Neuronal stem cell (in vitro differentiated cells): ENCODE results near the gene KCNE2. TPM values are rescaled to one million over a fixed set of nuclear protein-coding genes. Genes with fewer than 3 reads are reported as not detected.

Experiments
- DNase-seq: peaks from one replicate; pipeline ENCODE4 v3.0.0-alpha.2; 2013; ENCODE audit warnings: low spot score
- H2AFZ ChIP-seq: one replicate; pipeline ENCODE4 v1.6.1; 2013; ENCODE audit warnings: mild to moderate bottlenecking, low read length, inconsistent platforms
- H2AK5ac ChIP-seq: 2 replicates; pipeline ENCODE4 v1.6.1; 2013; ENCODE audit warnings: low read depth, mild to moderate bottlenecking, inconsistent platforms, low read length, moderate library complexity, mixed read lengths
- H2BK120ac ChIP-seq: 2 replicates; pipeline ENCODE4 v1.6.1; 2013; ENCODE audit warnings: low read depth, mild to moderate bottlenecking, inconsistent platforms, low read length, moderate library complexity, mixed read lengths
- H2BK12ac ChIP-seq: one replicate; pipeline ENCODE4 v1.6.1; 2013; ENCODE audit warnings: low read length, inconsistent platforms
- H2BK15ac ChIP-seq: 2 replicates; pipeline ENCODE4 v1.6.1; 2013; ENCODE audit warnings: mild to moderate bottlenecking, low read length, inconsistent platforms, mixed read lengths
- H2BK5ac ChIP-seq: one replicate; pipeline ENCODE4 v1.6.1; 2013; ENCODE audit warnings: inconsistent platforms, mild to moderate bottlenecking, low read length, moderate library complexity
- H3K14ac ChIP-seq: one replicate; pipeline ENCODE4 v1.6.1; 2013; ENCODE audit warnings: low read length, inconsistent platforms
- H3K18ac ChIP-seq: 2 replicates; pipeline ENCODE4 v1.6.1; 2013; ENCODE audit warnings: low read length, inconsistent platforms
- H3K23ac ChIP-seq: 2 replicates; pipeline ENCODE4 v1.6.1; 2013; ENCODE audit warnings: low read depth, mild to moderate bottlenecking, mixed read lengths, low read length, inconsistent platforms; ENCODE audit not compliant: poor library complexity
- H3K27ac ChIP-seq: replicated peaks from 3 replicates; pipeline ENCODE4 v1.5.1; 2013; ENCODE audit warnings: low read length, inconsistent platforms
- H3K27me3 ChIP-seq, 3 experiments: 2 replicates each; pipeline ENCODE4 v1.6.1; 2013; ENCODE audit warnings: low read length in 3 of 3, mild to moderate bottlenecking in 2 of 3, inconsistent platforms in 1 of 3, low read depth in 1 of 3, mixed read lengths in 1 of 3, moderate library complexity in 1 of 3; ENCODE audit not compliant: control insufficient read depth in 3 of 3, insufficient read depth in 3 of 3
- H3K36me3 ChIP-seq, 2 donors: replicated peaks in 1 of 2; 2 replicates each; pipeline ENCODE4 v1.6.1; 2013; ENCODE audit warnings: low read length in 2 of 2; ENCODE audit not compliant: control insufficient read depth in 2 of 2, insufficient read depth in 2 of 2
- H3K4ac ChIP-seq: 2 replicates; pipeline ENCODE4 v1.6.1; 2013; ENCODE audit warnings: inconsistent platforms, mild to moderate bottlenecking, low read length, moderate library complexity
- H3K4me1 ChIP-seq, 2 donors: 1 replicate in 1 of 2; 2 replicates in 1 of 2; pipeline ENCODE4 v1.6.1; 2013; ENCODE audit warnings: low read length in 2 of 2, low read depth in 1 of 2; ENCODE audit not compliant: control insufficient read depth in 2 of 2, insufficient read depth in 1 of 2
- H3K4me2 ChIP-seq: one replicate; pipeline ENCODE4 v1.6.1; 2013; ENCODE audit warnings: mild to moderate bottlenecking, low read length, inconsistent platforms; ENCODE audit not compliant: insufficient read depth, poor library complexity, severe bottlenecking
- H3K4me3 ChIP-seq, 2 donors: 2 replicates each; pipeline ENCODE4 v1.5.1; 2013; ENCODE audit warnings: low read length in 2 of 2, mild to moderate bottlenecking in 2 of 2, inconsistent platforms in 1 of 2, moderate library complexity in 1 of 2
- H3K79me1 ChIP-seq: one replicate; pipeline ENCODE4 v1.6.1; 2013; ENCODE audit warnings: low read depth, mild to moderate bottlenecking, inconsistent platforms, low read length, moderate library complexity
- H3K9ac ChIP-seq: one replicate; pipeline ENCODE4 v1.6.1; 2013; ENCODE audit warnings: mild to moderate bottlenecking, low read depth, low read length, inconsistent platforms; ENCODE audit not compliant: poor library complexity
- H3K9me3 ChIP-seq, 2 donors: replicated peaks in 1 of 2; 2 replicates each; pipeline versions ENCODE3 to v1.6.1; 2013; ENCODE audit warnings: low read length in 2 of 2, mild to moderate bottlenecking in 2 of 2, inconsistent platforms in 1 of 2, low read depth in 1 of 2, mixed read lengths in 1 of 2, moderate library complexity in 1 of 2; ENCODE audit not compliant: control insufficient read depth in 2 of 2, insufficient read depth in 1 of 2
- H4K8ac ChIP-seq: one replicate; pipeline ENCODE4 v1.6.1; 2013; ENCODE audit warnings: low read depth, mild to moderate bottlenecking, inconsistent platforms, low read length, moderate library complexity
- H4K91ac ChIP-seq: one replicate; pipeline ENCODE4 v1.6.1; 2013; ENCODE audit warnings: low read length, low read depth, mild to moderate bottlenecking, inconsistent platforms; ENCODE audit not compliant: poor library complexity
- WGBS, 2 donors: extraction: QIAGEN DNeasy Blood & Tissue Kit; methylation state at CpG; one replicate each; pipeline ENCODE4 v1.1.7; 2013; ENCODE audit warnings: missing lambda C conversion rate in 2 of 2, mixed read lengths in 1 of 2; ENCODE audit not compliant: insufficient read length in 2 of 2, insufficient replicate concordance in 1 of 2; ENCODE audit errors: extremely low coverage in 2 of 2; 5-methylcytosine and 5-hydroxymethylcytosine counted together
- polyA plus RNA-seq, 2 experiments: library from polyadenylated mRNA; stranded (reverse); fragments of 200-250 nt; gene quantifications; one replicate each; pipeline ENCODE4 v1.2.3, GENCODE V29; 2013

Gene KCNE2, protein sequence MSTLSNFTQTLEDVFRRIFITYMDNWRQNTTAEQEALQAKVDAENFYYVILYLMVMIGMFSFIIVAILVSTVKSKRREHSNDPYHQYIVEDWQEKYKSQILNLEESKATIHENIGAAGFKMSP
- polyA plus RNA-seq (2013, experiment 1 of 2): 0.96 TPM
- polyA plus RNA-seq (2013, experiment 2 of 2): 1.2 TPM

DNA sequence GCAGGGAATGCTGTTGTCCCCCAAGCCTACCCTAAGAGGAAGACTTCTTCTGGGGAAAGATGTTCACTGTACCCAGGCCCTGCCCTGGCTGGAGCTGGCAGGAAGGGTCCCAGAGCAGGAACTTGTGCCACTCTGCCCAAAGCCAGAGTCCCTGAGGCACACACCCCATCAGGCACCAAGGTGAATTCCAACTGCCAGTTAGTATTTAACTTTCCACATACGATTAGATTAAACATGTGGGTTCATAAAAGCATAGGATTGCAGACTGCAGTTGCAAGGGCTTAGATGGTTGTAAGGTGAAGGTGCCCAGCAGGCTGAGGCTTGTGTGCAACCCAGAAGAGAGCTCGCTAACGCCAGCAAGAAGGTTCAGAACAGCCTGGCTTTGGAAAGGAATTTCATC lies at the start of gene KCNE2:
TSS of gene KCNE2 (plus strand) at position 274 of the 400 bp plus-strand sequence. CDS start 6,473 bp downstream, outside the sequence.
- Histone ChIP-seq H3K36me3 (no peaks in the 10 kb centered on the region), H4K91ac (peak within 1 kb of the TSS; percentile 76), H2BK15ac (no peak within 1 kb of the TSS), H2BK5ac (no peak within 1 kb of the TSS), H3K4me1 (peaks cover 2 to 7% of the 10 kb centered on the region in 2 donors), H4K8ac (no peak within 1 kb of the TSS), H3K9me3 (no peaks in the 10 kb centered on the region), H3K4me2 (no peak within 1 kb of the TSS), H2BK120ac (no peak within 1 kb of the TSS), H3K9ac (no peak within 1 kb of the TSS), H3K27me3 (no peaks in the 10 kb centered on the region), H3K4ac (no peak within 1 kb of the TSS), H3K4me3 (no peak within 1 kb of the TSS), H3K79me1 (no peaks in the 10 kb centered on the region), H3K14ac (no peak within 1 kb of the TSS), H3K27ac (no peak within 1 kb of the TSS), H3K23ac (no peak within 1 kb of the TSS), H2BK12ac (no peak within 1 kb of the TSS), H2AK5ac (no peak within 1 kb of the TSS), H3K18ac (no peak within 1 kb of the TSS), H2AFZ (no peak within 1 kb of the TSS)
- WGBS, 2 donors: no CpG with 5 or more reads among the region's 3 CpGs
- no peak for DNase-seq

DNA sequence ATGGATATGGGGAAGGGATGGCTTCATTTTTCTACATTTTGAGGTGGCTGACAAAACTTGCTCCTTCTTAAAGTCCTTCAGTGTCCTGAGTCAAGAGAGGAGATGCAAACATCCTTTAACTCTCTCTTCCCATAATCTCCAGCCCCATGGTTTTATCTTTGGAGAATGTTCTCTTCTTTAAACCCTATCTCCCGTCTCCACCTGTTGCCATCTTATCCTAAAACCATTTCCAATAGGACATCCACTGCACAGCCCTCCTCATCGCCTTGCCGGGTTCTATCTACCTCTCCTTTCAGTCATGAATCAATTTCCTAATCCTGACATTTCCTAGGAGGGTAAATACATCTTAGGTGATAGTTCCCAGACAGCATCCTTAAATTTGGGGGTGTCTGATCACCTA lies 44.2 kb upstream of the KCNE2 start:
- whole genome bisulfite sequencing, 2 donors: no CpG with 5 or more reads among the region's 3 CpGs
- H3K18ac ChIP-seq: no peak overlapping the region
- peaks cover 0 to 3% of the 10 kb centered on the region in 2 donors for H3K9me3 ChIP-seq
- no peak overlapping the region for H3K4me3 ChIP-seq
- no peaks in the 10 kb centered on the region for H3K36me3 ChIP-seq
- H3K23ac ChIP-seq: no peak overlapping the region
- no peak for DNase-seq
- no peaks in the 10 kb centered on the region for H3K27me3 ChIP-seq
- H3K9ac ChIP-seq: no peak overlapping the region
- no peak overlapping the region for H2AK5ac ChIP-seq
- no peak overlapping the region for H3K4ac ChIP-seq
- H2BK15ac ChIP-seq: no peak overlapping the region
- H2AFZ ChIP-seq: no peak overlapping the region
- H3K4me2 ChIP-seq: no peak overlapping the region
- no peak overlapping the region for H3K14ac ChIP-seq
- no peak overlapping the region for H2BK120ac ChIP-seq
- H2BK5ac ChIP-seq: no peak overlapping the region
- H4K91ac ChIP-seq: no peak overlapping the region
- H3K79me1 ChIP-seq: no peaks in the 10 kb centered on the region
- H3K27ac ChIP-seq: no peak overlapping the region
- H2BK12ac ChIP-seq: no peak overlapping the region
- H4K8ac ChIP-seq: no peak overlapping the region
- H3K4me1 ChIP-seq: no peaks in the 10 kb centered on the region

DNA sequence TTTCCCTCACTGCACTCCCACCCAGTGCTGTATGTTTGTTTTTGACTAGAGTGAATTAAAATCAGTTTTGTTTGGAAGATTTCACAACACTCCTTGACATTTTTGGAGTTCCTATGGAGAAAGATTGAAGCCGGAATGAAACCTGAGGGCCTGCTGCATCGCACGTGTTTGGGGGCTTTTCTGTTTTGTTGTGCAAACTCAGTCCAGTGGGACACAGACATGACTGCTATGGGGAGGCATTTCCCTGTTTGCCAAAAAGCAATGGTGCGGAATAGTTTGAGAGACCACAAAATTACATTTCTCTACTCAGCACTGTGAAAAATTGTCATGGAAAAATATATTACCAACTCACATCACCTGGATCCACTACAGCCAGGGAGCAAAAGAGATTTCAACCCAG lies 43.8 kb upstream of the KCNE2 start:
- H2AK5ac ChIP-seq: no peak overlapping the region
- H3K9me3 ChIP-seq: peaks cover 0 to 3% of the 10 kb centered on the region in 2 donors
- H2BK5ac ChIP-seq: no peak overlapping the region
- H3K23ac ChIP-seq: no peak overlapping the region
- H3K27ac ChIP-seq: no peak overlapping the region
- H3K9ac ChIP-seq: no peak overlapping the region
- H3K27me3 ChIP-seq: no peaks in the 10 kb centered on the region
- no peak overlapping the region for H3K14ac ChIP-seq
- H3K4me1 ChIP-seq: no peaks in the 10 kb centered on the region
- no peaks in the 10 kb centered on the region for H3K79me1 ChIP-seq
- H3K36me3 ChIP-seq: no peaks in the 10 kb centered on the region
- WGBS, 2 donors: no CpG with 5 or more reads among the region's 4 CpGs
- no peak overlapping the region for H2BK15ac ChIP-seq
- no peak overlapping the region for H3K4me3 ChIP-seq
- H3K4me2 ChIP-seq: no peak overlapping the region
- no peak overlapping the region for H2BK120ac ChIP-seq
- H3K18ac ChIP-seq: no peak overlapping the region
- H2AFZ ChIP-seq: no peak overlapping the region
- H3K4ac ChIP-seq: no peak overlapping the region
- no peak overlapping the region for H4K91ac ChIP-seq
- no peak overlapping the region for H4K8ac ChIP-seq
- H2BK12ac ChIP-seq: no peak overlapping the region
- DNase-seq: no peak

DNA sequence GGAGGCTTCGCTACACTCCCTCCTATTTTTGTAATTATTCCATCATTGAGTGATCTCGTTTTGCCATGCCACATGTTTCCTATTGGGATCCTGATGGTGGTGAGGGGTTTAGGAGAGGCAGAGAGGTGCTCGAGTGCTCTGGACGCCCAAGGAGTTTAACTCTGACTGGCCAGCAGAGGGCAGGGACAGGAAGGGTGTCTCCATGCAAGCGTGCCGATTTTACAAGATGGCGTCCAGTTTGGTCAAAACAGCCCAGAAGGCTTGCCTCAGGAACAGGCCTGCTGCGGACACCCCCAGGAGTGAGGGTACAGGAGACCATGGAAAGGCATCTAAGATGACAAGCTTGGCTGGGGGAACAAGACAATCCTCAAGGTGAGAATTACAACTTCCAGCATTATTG lies 33.8 kb upstream of the KCNE2 start:
- H3K23ac ChIP-seq: no peak overlapping the region
- H4K91ac ChIP-seq: no peak overlapping the region
- peaks cover 0 to 4% of the 10 kb centered on the region in 2 donors for H3K9me3 ChIP-seq
- H3K4me3 ChIP-seq: no peak overlapping the region
- no peak overlapping the region for H2AK5ac ChIP-seq
- no peak overlapping the region for H2BK5ac ChIP-seq
- no peak overlapping the region for H2BK15ac ChIP-seq
- no peak overlapping the region for H3K9ac ChIP-seq
- H3K27me3 ChIP-seq: no peaks in the 10 kb centered on the region
- no peak overlapping the region for H2BK120ac ChIP-seq
- H3K4me2 ChIP-seq: no peak overlapping the region
- no peak overlapping the region for H4K8ac ChIP-seq
- H2AFZ ChIP-seq: peak overlapping the region; percentile 11
- WGBS, 2 donors: no CpG with 5 or more reads among the region's 8 CpGs
- no peak overlapping the region for H3K18ac ChIP-seq
- H3K14ac ChIP-seq: no peak overlapping the region
- H3K4ac ChIP-seq: no peak overlapping the region
- peaks cover 0 to 12% of the 10 kb centered on the region in 2 donors for H3K4me1 ChIP-seq
- no peak overlapping the region for H2BK12ac ChIP-seq
- no peak overlapping the region for H3K27ac ChIP-seq
- DNase-seq: no peak
- H3K36me3 ChIP-seq: no peaks in the 10 kb centered on the region
- H3K79me1 ChIP-seq: no peaks in the 10 kb centered on the region
